Body of pancreas (tissue), 4 donors: ENCODE measurements around the gene HS3ST4.

Source experiments
- POLR2A ChIP-seq, 3 donors: fragments of 450-650 bp; IDR thresholded peaks; one replicate each; pipeline ENCODE4 v1.6.1; 2016; ENCODE audit warnings: antibody characterized with exemption in 3 of 3, mild to moderate bottlenecking in 2 of 3
- TF ChIP-seq, protein P1 (sequence below), 7 experiments: fragments of 450-650 bp in 4 of 7; fragments of 200-600 bp in 3 of 7; sonication (generic) in 3 of 7; IDR thresholded peaks; one replicate each; pipeline ENCODE4 v1.5.1; 2016 to 2019; ENCODE audit warnings: antibody characterized with exemption in 7 of 7

DNA sequence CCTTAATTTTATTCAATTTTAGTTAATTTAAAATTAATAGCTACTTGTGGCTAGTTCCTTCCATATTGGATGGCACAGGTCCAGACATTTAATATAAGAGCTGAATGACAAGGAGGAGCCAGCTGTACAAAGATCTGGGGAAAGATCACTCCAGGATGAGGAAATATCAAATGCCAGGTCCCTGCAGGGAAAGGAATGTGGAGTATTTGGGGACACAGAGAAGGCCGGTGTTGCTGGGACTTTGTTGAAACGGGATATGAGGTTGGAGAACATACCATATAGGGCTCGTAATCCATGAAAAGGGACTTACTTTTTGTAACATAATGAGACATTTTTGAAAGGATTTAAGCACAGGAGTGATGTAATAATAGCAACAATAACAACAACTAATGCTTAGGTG is 426.8 kb downstream of the HS3ST4 start:
- TF ChIP-seq, protein P1, sequence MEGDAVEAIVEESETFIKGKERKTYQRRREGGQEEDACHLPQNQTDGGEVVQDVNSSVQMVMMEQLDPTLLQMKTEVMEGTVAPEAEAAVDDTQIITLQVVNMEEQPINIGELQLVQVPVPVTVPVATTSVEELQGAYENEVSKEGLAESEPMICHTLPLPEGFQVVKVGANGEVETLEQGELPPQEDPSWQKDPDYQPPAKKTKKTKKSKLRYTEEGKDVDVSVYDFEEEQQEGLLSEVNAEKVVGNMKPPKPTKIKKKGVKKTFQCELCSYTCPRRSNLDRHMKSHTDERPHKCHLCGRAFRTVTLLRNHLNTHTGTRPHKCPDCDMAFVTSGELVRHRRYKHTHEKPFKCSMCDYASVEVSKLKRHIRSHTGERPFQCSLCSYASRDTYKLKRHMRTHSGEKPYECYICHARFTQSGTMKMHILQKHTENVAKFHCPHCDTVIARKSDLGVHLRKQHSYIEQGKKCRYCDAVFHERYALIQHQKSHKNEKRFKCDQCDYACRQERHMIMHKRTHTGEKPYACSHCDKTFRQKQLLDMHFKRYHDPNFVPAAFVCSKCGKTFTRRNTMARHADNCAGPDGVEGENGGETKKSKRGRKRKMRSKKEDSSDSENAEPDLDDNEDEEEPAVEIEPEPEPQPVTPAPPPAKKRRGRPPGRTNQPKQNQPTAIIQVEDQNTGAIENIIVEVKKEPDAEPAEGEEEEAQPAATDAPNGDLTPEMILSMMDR (IDR thresholded peaks at IDR 0.05) = no peak
- no peak for TF ChIP-seq POLR2A (IDR thresholded peaks at IDR 0.05)
